Kidney glomerular epithelial cell (primary cell): ENCODE data around the gene COX8A.
"Not testable (repeated sequence)": the region's sequence is repeated elsewhere in the genome, so short reads cannot be mapped to it uniquely, and the experiment has no call there.

Experiments used
- DNase-seq: peaks from one replicate; lab custom pipeline; 2025; lab: John Stamatoyannopoulos, UW

The COX8A gene

GRCh38 chr11:63969461-63969860, 5.0 kb upstream of the COX8A start:
- no peak for DNase-seq

- DNase-seq: no peak
These were observed 3.5 kb upstream of the COX8A start for GRCh38 chr11:63970902-63971301.

GRCh38 chr11:63973912-63974258, 535 bp upstream of the COX8A start:
- DNase-seq: not testable (repeated sequence)

GRCh38 chr11:63978551-63979239, 4.3 kb downstream of the COX8A start:
- DNase-seq: no peak

- no peak for DNase-seq
These were observed 5.0 kb downstream of the COX8A start for GRCh38 chr11:63979426-63979825.

GRCh38 chr11:63985812-63986155, 11.4 kb downstream of the COX8A start:
- no peak for DNase-seq

- DNase-seq: peak; percentile 81
These were observed 11.9 kb downstream of the COX8A start, which contains the start of gene OTUB1 for GRCh38 chr11:63986156-63986931. TSS of gene OTUB1 (plus strand) at chr11:63986438. CDS start at chr11:63986457, 19 bp downstream.

- DNase-seq: no peak
These were observed 12.6 kb downstream of the COX8A start for GRCh38 chr11:63986932-63987513.

- no peak for DNase-seq
These were observed 17.1 kb downstream of the COX8A start for GRCh38 chr11:63991558-63991957.

- DNase-seq: no peak
These were observed 18.7 kb downstream of the COX8A start for GRCh38 chr11:63993100-63993499.

- no peak for DNase-seq
These were observed 19.6 kb downstream of the COX8A start for GRCh38 chr11:63993993-63994392.

GRCh38 chr11:63996512-63996911, 22.1 kb downstream of the COX8A start:
- DNase-seq: no peak

GRCh38 chr11:63997104-63997700, 22.8 kb downstream of the COX8A start:
- DNase-seq: no peak

- no peak for DNase-seq
These were observed 23.4 kb downstream of the COX8A start for GRCh38 chr11:63997801-63998337.

GRCh38 chr11:63998558-63999348, 24.3 kb downstream of the COX8A start:
- no peak for DNase-seq

- peak; percentile 4 for DNase-seq
These were observed 25.1 kb downstream of the COX8A start for GRCh38 chr11:63999349-64000025.

- DNase-seq: peak; percentile 24
These were observed 25.8 kb downstream of the COX8A start for GRCh38 chr11:64000026-64000739.

GRCh38 chr11:64000740-64001483, 26.5 kb downstream of the COX8A start:
- DNase-seq: no peak

- no peak for DNase-seq
These were observed 27.3 kb downstream of the COX8A start for GRCh38 chr11:64001484-64002420.
